ENCODE data around the gene PRODH2. TPM values are rescaled to one million over a fixed set of nuclear protein-coding genes. Genes with fewer than 3 reads are reported as not detected.
"Not testable (repeated sequence)": the region's sequence is repeated elsewhere in the genome, so short reads cannot be mapped to it uniquely, and the experiment has no call there.

Gene PRODH2
- polyA plus RNA-seq, 6 donors from 2014 or later: not detected

DNA sequence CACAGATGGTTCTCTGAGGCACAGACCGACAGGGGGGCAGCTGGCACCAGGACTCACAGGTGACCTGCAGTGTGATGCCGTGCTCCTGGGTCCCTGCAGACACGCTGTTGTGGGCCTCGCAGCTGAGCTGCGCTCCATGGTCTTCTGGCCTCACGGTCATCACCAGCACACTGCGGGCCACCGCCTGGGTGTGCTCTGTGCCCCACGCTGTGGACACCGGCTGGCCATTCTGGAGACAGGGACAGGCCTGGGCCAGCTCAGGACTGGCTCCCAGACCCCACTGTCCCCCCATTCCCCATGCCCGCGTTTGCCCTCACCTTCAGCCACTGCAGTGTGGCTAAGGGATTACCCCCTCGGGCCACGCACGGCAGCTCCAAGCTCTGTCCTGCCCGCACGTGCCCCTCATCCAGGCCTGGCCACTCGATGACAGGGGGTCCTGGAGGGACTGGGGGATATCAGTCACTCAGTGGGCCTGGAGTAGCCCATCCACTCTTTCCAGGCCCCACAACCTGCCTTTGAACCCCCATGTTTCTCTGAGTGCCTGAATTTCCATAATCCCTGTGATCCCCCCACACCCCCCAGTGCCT, 36.4 kb upstream of the PRODH2 start:
- ATAC-seq (ENCODE audit: low read depth in 2 of 2) (no peak), DNase-seq (no peak)
- peaks cover 0 to 15% (median 3%) of the 10 kb centered on the region in 7 donors for H3K9me3 Mint-ChIP-seq
- peaks cover 47 to 86% (median 76%) of the 10 kb centered on the region in 3 donors for H3K27me3 Mint-ChIP-seq
- H3K36me3 Mint-ChIP-seq: peaks cover 0 to 22% of the 10 kb centered on the region in 2 donors
- peak overlapping the region in 2 of 6 donors; percentile 43 to 70 for H3K27ac Mint-ChIP-seq
- peaks cover 14 to 20% (median 19%) of the 10 kb centered on the region in 3 donors for H3K4me1 Mint-ChIP-seq
- H3K4me3 Mint-ChIP-seq: no peak overlapping the region

DNA sequence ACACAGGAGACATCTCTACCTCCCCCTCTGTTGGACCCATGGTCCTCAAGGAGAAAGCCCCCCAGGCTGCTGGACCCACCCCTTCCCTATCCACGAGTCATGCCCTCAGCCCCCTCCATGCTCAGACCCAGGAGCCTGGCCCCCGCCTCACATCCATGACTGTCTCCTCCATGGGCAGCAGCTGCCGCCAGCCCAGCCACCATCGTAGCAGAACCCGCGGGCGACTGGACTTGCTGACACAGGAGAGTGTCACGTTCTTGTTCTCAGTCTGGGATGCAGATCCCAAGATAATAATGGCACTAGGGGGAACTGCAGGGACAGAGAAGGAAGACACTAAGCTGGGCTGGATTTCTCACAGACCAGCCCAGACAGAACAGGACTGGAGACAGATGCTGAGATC, 35.8 kb upstream of the PRODH2 start:
- DNase-seq (no peak), ATAC-seq (ENCODE audit: low read depth in 2 of 2) (no peak)
- Mint-ChIP-seq H3K4me3 (no peak overlapping the region), H3K4me1 (peaks cover 14 to 22% (median 19%) of the 10 kb centered on the region in 3 donors), H3K9me3 (peaks cover 0 to 15% (median 3%) of the 10 kb centered on the region in 7 donors), H3K36me3 (peaks cover 0 to 22% of the 10 kb centered on the region in 2 donors), H3K27me3 (peaks cover 50 to 90% (median 79%) of the 10 kb centered on the region in 3 donors), H3K27ac (no peak overlapping the region)

DNA sequence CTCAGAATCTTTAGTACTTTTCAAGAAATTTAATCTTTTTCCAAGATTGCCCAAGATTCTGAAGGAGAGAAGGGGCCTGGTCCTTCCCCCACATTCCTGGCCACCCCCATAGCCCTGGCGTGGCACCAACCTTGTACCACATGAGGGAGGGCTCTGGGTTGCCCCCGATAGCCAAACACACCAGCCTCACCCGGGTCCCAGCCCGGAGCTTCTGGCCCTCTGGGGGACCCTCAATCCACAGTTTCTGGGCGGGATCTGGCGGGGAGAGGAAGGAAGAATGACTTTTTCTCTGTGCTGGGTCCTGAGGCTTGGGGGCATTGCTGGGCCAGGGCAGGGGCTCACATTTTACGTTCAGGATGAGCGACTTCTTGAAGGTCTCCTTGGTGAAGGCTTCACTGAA, 35.3 kb upstream of the PRODH2 start:
- Mint-ChIP-seq H3K36me3 (peaks cover 0 to 27% of the 10 kb centered on the region in 2 donors), H3K27ac (no peak overlapping the region), H3K9me3 (peaks cover 2 to 15% (median 4%) of the 10 kb centered on the region in 7 donors), H3K4me3 (no peak overlapping the region), H3K27me3 (peaks cover 50 to 90% (median 79%) of the 10 kb centered on the region in 3 donors), H3K4me1 (peaks cover 14 to 23% (median 19%) of the 10 kb centered on the region in 3 donors)
- DNase-seq: no peak
- no peak for ATAC-seq (ENCODE audit: low read depth in 2 of 2)

DNA sequence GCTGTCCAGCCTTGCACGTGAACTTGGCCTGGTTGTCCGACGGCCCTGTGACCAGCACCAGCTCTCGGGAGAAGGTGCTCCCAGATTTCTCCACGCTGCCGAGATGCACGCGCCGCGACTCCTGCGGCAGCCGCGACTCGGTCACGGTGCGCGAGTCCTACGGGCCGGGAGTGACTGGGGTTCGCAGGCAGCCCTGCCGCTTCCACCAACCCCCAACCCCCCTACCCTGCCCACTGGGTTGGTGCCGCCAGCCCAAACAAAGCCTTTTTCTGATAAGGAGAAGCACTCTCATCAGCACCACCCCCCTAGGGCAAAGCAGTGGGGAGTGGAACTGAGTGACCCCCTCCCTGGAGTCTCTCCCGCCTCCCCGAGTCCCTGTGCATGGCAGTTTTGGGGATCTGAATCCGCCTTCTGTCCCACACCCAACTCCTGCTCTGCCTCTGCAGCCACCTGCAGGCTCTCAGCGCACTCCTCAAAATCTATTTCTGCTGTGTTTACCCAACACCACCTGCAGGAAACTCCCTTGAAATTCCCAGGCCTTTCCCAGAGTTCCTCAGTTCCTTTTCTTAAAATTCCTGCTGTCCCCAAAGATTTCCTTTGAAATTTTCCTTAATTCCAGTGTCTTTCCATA, 33.5 kb upstream of the PRODH2 start:
- H3K27ac Mint-ChIP-seq: no peak overlapping the region
- ATAC-seq (ENCODE audit: low read depth in 2 of 2) (peak; percentile 49 to 59), DNase-seq (no peak)
- H3K27me3 Mint-ChIP-seq: peaks cover 54 to 90% (median 77%) of the 10 kb centered on the region in 3 donors
- H3K36me3 Mint-ChIP-seq: peaks cover 0 to 26% of the 10 kb centered on the region in 2 donors
- H3K4me3 Mint-ChIP-seq: peak overlapping the region in 7 of 8 donors; percentile 27 to 77 (median 66)
- peaks cover 10 to 23% (median 19%) of the 10 kb centered on the region in 3 donors for H3K4me1 Mint-ChIP-seq
- H3K9me3 Mint-ChIP-seq: peaks cover 5 to 26% (median 9%) of the 10 kb centered on the region in 7 donors

DNA sequence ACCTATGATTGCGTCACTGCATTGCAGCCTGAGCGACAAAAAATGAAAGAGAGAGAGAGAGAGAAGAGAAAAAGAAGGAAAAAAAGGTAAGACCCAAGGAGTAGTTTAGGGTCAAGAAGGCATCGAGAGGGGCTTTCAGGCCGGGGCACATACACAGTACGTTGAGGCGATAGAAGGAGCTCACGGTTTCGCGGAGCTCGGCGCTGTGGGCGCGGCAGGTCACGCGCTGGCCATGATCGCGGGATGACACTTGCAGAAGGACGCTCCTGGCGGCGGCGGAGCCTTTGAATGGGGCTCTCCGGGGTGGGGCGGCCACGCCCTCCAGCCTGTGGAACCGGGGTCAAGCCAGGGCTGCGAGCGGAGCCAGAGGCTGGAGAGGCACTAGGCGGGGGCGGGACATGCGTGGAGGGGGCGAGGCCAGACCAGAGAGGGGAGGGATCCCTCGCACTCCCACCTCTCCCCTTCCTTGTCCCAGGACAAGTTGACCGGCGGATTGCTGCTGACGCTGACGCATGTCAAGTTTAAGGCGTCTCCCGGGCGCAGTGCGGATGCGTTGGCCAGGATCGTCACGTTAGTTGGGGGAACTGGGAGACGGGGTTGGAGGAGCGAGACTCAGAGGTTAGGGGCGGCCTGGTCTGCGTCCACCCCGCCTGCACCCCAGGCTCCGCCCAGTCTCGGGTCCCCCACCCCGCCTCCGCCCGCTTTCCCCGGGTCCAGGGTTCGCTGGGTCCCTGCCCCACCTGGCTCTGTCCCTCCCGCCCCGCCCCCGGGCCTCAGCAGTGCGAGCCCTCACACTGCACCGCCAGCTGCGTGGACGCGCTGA, 32.8 kb upstream of the PRODH2 start:
- Mint-ChIP-seq H3K27ac (no peak overlapping the region), H3K4me3 (peak overlapping the region; percentile 50 to 79 (median 72)), H3K4me1 (peaks cover 10 to 23% (median 19%) of the 10 kb centered on the region in 3 donors), H3K27me3 (peaks cover 50 to 83% (median 70%) of the 10 kb centered on the region in 3 donors), H3K36me3 (peaks cover 0 to 26% of the 10 kb centered on the region in 2 donors), H3K9me3 (peaks cover 5 to 23% (median 9%) of the 10 kb centered on the region in 7 donors)
- ATAC-seq (ENCODE audit: low read depth in 2 of 2) (peak; percentile 34 to 51), DNase-seq (no peak)

DNA sequence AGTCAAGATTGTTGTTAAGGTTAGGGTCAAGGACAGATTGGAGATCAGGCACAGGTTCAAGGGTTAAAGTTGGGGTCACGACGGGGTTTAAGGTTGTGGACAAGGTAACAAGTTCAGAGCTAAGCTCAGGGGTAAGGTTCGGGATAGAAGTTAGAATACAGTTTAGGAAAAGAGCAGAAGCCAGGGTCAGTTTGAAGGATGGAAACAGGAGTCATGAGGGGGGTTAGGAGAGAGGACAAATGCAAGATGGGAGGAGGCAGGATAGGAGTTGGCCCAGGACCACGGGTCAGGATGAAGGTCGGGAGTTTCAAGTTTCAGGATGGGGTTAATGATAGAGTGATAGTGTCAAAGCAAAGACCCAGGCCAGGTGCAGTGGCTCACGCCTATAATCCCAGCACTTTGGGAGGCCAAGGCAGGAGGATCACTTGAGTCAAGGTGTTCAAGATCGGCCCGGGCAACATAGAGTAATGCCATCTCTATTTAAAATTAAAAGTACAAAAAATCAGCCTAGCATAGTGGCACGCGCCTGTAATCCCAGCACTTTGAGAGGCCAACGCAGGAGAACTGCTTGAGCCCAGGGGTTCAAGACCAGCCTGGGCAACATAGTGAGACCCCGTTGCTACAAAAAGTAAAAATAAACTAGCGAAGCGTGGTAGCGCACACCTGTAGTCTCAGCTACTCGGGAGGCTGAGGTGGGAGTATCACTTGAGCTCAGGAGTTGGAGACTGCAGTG, 32.0 kb upstream of the PRODH2 start:
- H3K9me3 Mint-ChIP-seq: peaks cover 5 to 22% (median 9%) of the 10 kb centered on the region in 7 donors
- H3K27me3 Mint-ChIP-seq: peaks cover 50 to 77% (median 66%) of the 10 kb centered on the region in 3 donors
- peak overlapping the region in 1 of 6 donors; percentile 38 for H3K27ac Mint-ChIP-seq
- ATAC-seq (ENCODE audit: low read depth in 2 of 2) (no peak), DNase-seq (no peak)
- H3K36me3 Mint-ChIP-seq: peaks cover 0 to 26% of the 10 kb centered on the region in 2 donors
- peaks cover 10 to 23% (median 19%) of the 10 kb centered on the region in 3 donors for H3K4me1 Mint-ChIP-seq
- peak overlapping the region; percentile 50 to 79 (median 72) for H3K4me3 Mint-ChIP-seq

DNA sequence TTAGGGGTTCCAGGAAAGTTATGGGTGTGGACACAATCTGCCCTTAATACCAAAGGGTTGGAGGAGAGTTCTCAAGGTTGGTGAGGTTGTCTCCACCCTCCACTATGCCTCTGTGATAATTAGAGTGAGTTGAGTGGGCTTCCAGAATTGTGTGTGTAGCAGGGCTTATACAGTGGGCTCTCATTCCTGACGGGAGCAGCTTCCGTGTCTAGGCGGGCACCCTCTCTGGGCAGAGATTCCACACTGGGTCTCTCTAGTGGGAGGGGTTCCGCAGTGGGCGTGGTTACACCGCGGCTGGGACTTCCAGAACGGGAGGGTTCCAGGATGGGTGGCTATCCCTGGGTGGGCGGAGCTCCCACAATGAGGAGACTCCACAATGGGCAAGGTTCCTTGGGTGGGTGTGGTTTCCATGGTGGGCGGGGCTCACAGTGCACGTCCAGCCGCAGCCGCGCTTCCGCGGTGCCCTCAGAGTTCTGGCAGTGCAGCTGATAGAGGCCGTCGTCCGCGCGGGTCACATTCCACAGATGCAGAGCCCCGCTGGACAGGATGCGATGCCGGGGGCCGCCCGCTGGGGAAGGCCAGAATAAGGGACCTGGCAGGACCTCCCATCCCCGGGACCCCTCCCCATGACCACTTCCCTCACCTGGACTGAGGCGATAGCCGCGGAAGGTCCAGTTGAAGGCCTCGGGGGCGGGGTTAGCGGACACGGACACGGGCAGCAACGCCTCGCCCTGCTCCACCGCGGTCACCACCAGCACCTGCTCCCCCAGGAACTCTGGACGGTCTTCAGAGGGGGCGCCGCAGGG, 31.2 kb upstream of the PRODH2 start:
- Mint-ChIP-seq H3K4me3 (peak overlapping the region in 4 of 8 donors; percentile 20 to 79 (median 48)), H3K9me3 (peaks cover 8 to 26% (median 9%) of the 10 kb centered on the region in 7 donors), H3K27ac (no peak overlapping the region), H3K27me3 (peaks cover 50 to 72% (median 60%) of the 10 kb centered on the region in 3 donors), H3K36me3 (peaks cover 0 to 26% of the 10 kb centered on the region in 2 donors), H3K4me1 (peaks cover 10 to 23% (median 19%) of the 10 kb centered on the region in 3 donors)
- no peak for DNase-seq
- ATAC-seq (ENCODE audit: low read depth in 2 of 2): no peak

DNA sequence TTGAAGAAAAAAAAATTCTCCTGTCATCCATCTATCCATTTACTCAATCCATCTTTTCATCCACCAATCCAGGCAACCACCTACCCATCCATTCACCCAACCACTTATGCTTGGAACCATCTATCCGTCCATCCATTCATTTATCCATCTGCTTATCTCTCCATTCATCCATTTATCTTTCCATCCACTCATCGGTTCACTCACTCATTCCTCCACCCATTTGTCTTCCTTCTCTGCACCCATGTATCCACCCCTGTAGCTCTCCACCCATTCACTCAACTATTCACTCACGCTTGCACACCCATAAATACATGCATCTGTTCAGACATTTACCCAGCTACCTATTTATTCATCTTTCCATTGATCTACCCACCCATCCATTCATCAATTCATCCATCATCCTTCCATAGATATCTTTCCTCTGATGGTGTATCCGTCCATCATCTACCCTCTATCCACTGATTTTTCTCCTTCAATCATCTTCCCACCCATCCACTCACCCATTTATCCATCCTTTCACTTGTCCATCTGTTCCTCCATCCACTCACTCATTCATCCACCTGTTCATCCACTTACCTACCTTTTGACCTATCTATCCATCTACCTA, 30.1 kb upstream of the PRODH2 start:
- H3K36me3 Mint-ChIP-seq: peaks cover 0 to 26% of the 10 kb centered on the region in 2 donors
- DNase-seq: no peak
- peaks cover 9 to 27% (median 11%) of the 10 kb centered on the region in 7 donors for H3K9me3 Mint-ChIP-seq
- H3K27ac Mint-ChIP-seq: peak overlapping the region in 1 of 6 donors; percentile 2
- peak overlapping the region in 1 of 8 donors; percentile 5 for H3K4me3 Mint-ChIP-seq
- peaks cover 41 to 61% (median 51%) of the 10 kb centered on the region in 3 donors for H3K27me3 Mint-ChIP-seq
- H3K4me1 Mint-ChIP-seq: peaks cover 10 to 23% (median 19%) of the 10 kb centered on the region in 3 donors
- ATAC-seq (ENCODE audit: low read depth in 2 of 2): no peak

DNA sequence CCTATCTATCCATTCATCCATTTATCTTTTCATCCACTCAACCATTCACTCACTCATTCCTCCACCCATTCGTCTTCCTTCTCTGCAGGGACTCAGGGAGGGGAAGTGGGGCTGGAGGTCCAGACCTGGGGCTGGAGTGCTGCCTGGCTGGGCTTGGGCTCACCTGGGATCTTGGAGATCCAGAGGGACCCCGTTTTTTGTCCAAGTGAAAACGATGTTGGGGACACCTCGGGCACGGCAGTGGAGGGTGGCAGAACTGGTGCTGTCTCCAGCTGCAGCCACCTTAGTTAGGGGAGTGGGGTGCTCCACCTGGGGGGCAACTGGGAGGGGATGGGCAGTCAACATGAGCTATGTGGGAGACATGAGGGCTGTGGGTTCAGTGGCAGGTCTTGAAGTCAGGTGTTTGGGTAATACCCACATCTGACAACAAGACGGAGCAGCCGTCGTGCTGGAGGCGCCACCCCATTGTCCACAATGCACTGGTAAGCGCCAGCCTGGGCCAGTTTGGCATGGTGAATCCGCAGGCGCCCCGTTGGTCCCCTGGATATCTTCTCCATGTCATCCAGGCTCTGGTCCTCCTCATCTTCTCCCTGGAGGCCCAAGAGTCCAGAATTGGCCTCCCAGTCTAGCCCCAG, 29.4 kb upstream of the PRODH2 start:
- Mint-ChIP-seq H3K9me3 (peaks cover 9 to 27% (median 11%) of the 10 kb centered on the region in 7 donors), H3K4me3 (no peak overlapping the region), H3K27me3 (peaks cover 45 to 55% (median 51%) of the 10 kb centered on the region in 3 donors), H3K27ac (no peak overlapping the region), H3K4me1 (peaks cover 10 to 23% (median 19%) of the 10 kb centered on the region in 3 donors), H3K36me3 (peaks cover 0 to 26% of the 10 kb centered on the region in 2 donors)
- DNase-seq (no peak), ATAC-seq (ENCODE audit: low read depth in 2 of 2) (no peak)

DNA sequence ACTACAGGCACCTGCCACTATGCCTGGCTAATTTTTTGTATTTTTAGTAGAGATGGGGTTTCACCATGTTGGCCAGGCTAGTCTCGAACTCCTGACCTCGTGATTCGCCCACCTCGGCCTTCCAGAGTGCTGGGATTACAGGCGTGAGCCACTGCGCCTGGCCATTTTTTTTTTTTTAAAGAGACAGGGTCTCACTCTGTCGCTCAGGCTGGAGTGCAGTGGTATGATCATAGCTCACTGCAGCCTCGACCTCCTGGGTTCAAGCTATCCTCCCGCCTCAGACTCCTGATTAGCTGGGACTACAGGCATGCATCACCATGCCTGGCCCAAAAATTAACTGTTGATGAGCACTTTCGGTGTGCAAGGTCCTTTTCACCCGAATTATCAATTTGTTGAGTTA, 23.5 kb upstream of the PRODH2 start:
- H3K4me1 Mint-ChIP-seq; H3K4me3 Mint-ChIP-seq; ATAC-seq (ENCODE audit: low read depth in 2 of 2); DNase-seq; H3K27ac Mint-ChIP-seq; H3K36me3 Mint-ChIP-seq: not testable (repeated sequence)
- peaks cover 0 to 12% (median 4%) of the 10 kb centered on the region in 7 donors for H3K9me3 Mint-ChIP-seq
- H3K27me3 Mint-ChIP-seq: peaks cover 19 to 30% (median 24%) of the 10 kb centered on the region in 3 donors

DNA sequence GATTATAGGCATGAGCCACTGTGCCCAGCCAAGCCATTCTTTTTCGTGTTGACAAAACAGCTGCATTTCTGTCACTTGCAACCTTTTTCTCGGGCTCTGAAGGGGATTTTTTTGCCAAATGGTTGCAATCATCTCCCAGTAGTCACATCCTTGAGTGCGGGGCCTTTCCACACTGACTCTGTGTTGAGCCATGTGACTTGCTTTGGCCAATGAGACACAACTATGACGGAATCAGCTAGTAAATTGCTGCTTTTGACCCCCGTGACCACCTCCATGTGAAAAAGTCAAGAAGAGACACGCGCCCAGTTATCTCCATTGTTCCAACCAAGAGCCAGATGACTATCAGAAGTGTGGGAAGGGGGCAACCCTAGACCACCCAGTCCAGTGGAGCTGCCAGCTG, 21.3 kb upstream of the PRODH2 start:
- H3K9me3 Mint-ChIP-seq: peaks cover 0 to 8% (median 2%) of the 10 kb centered on the region in 7 donors
- ATAC-seq (ENCODE audit: low read depth in 2 of 2) (no peak), DNase-seq (no peak)
- H3K36me3 Mint-ChIP-seq: no peaks in the 10 kb centered on the region
- peaks cover 26 to 39% (median 36%) of the 10 kb centered on the region in 3 donors for H3K27me3 Mint-ChIP-seq
- no peak overlapping the region for H3K4me3 Mint-ChIP-seq
- no peak overlapping the region for H3K27ac Mint-ChIP-seq
- no peaks in the 10 kb centered on the region for H3K4me1 Mint-ChIP-seq
